Measurements from ENCODE around the gene ASIC2.

ASIC2 gene

GRCh38 chr17:33201283-33201682 is 91.8 kb downstream of the ASIC2 start:
- TF ChIP-seq CSRNP3 (CRISPR knock-in tag; IDR thresholded peaks at IDR 0.05) (no peak), PATZ1 (CRISPR knock-in tag; IDR thresholded peaks at IDR 0.05; ENCODE audit: borderline replicate concordance) (no peak), ZNF70 (CRISPR knock-in tag; IDR thresholded peaks at IDR 0.05) (no peak), TCF4 (CRISPR knock-in tag; IDR thresholded peaks at IDR 0.05; ENCODE audit: borderline replicate concordance) (no peak), ZC3H10 (CRISPR knock-in tag; IDR thresholded peaks at IDR 0.05) (no peak), SNAI2 (CRISPR knock-in tag; IDR thresholded peaks at IDR 0.05) (no peak), ZNF565 (CRISPR knock-in tag; conservative IDR thresholded peaks at IDR 0.05; ENCODE audit: low read depth) (no peak), TOX (CRISPR knock-in tag; IDR thresholded peaks at IDR 0.05; ENCODE audit: borderline replicate concordance) (no peak), ZFP3 (CRISPR knock-in tag; IDR thresholded peaks at IDR 0.05) (no peak)
- no peak for ATAC-seq

- ATAC-seq, result peak; percentile 54; the same call in 2 of the 3 replicates
- TF ChIP-seq SNAI2 (CRISPR knock-in tag; IDR thresholded peaks at IDR 0.05) (no peak), OSR1 (CRISPR knock-in tag; IDR thresholded peaks at IDR 0.05) (no peak), TCF4 (CRISPR knock-in tag; IDR thresholded peaks at IDR 0.05; ENCODE audit: borderline replicate concordance) (no peak), ZNF8 (CRISPR knock-in tag; IDR thresholded peaks at IDR 0.05) (no peak), ZFP30 (CRISPR knock-in tag; IDR thresholded peaks at IDR 0.05) (no peak), ZNF565 (CRISPR knock-in tag; conservative IDR thresholded peaks at IDR 0.05; ENCODE audit: low read depth) (no peak), PPARA (CRISPR knock-in tag; IDR thresholded peaks at IDR 0.05; ENCODE audit: borderline replicate concordance) (no peak), GLIS3 (CRISPR knock-in tag; IDR thresholded peaks at IDR 0.05) (no peak), TOX (CRISPR knock-in tag; IDR thresholded peaks at IDR 0.05; ENCODE audit: borderline replicate concordance) (no peak), CREB5 (CRISPR knock-in tag; IDR thresholded peaks at IDR 0.05; ENCODE audit: low read depth) (no peak), BACH2 (CRISPR knock-in tag; IDR thresholded peaks at IDR 0.05; ENCODE audit: borderline replicate concordance) (no peak), ZFP3 (CRISPR knock-in tag; IDR thresholded peaks at IDR 0.05) (no peak), CSRNP3 (CRISPR knock-in tag; IDR thresholded peaks at IDR 0.05) (no peak), ZNF70 (CRISPR knock-in tag; IDR thresholded peaks at IDR 0.05) (no peak), ARNTL (CRISPR knock-in tag; IDR thresholded peaks at IDR 0.05; ENCODE audit: borderline replicate concordance, low read depth) (no peak), ESRRG (CRISPR knock-in tag; IDR thresholded peaks at IDR 0.05) (no peak), RARB (CRISPR knock-in tag; IDR thresholded peaks at IDR 0.05) (no peak), TSHZ2 (CRISPR knock-in tag; IDR thresholded peaks at IDR 0.05) (no peak), ZC3H10 (CRISPR knock-in tag; IDR thresholded peaks at IDR 0.05) (no peak), ISL1 (CRISPR knock-in tag; IDR thresholded peaks at IDR 0.05) (no peak)
Observed at GRCh38 chr17:33200587-33200986, 92.5 kb downstream of the ASIC2 start.

All from SK-N-SH treated with all-trans-retinoic acid at 6 μM for 48 hours (cell line).